ENCODE results near the gene PLCD4. TPM values are rescaled to one million over a fixed set of nuclear protein-coding genes. Genes with fewer than 3 reads are reported as not detected.
A peak's percentile ranks its signal among the peaks of the same experiment; 100 is the strongest.

The PLCD4 gene
- 0.57 TPM for total RNA-seq
- polyA plus RNA-seq: 0.68 TPM
- long read RNA-seq, donor 1: 0 reads
- long read RNA-seq, donor 2, partial matches to known transcripts: 0 of 1 reads
- long read RNA-seq, donor 2, other reads (novel, unspliced or antisense): 0 of 1 reads
- long read RNA-seq, donor 3: 0 reads
- long read RNA-seq, donor 4: 0 reads
- long read RNA-seq, donor 5: 0 reads
- long read RNA-seq, donor 6: 0 reads
- long read RNA-seq, donor 7: 0 reads
- long read RNA-seq, donor 8: 0 reads
- long read RNA-seq, donor 9: 0 reads
- long read RNA-seq, donor 10: 0 reads

GRCh38 chr2:218607436-218608115, at the start of gene PLCD4:
TSS of gene PLCD4 (plus strand) at chr2:218607899. CDS start at chr2:218615740, 7,841 bp downstream.
- DNase-seq (ENCODE audit: low read depth in 6 of 9, low spot score in 9 of 9): no peak
- Histone ChIP-seq H3K36me3 (ENCODE audit: control insufficient read depth in 2 of 2, insufficient read depth in 2 of 2, low read length in 1 of 2) (no peaks in the 10 kb centered on the region), H3K27me3 (ENCODE audit: control insufficient read depth in 2 of 2, insufficient read depth in 1 of 2, low read length in 1 of 2) (peaks cover 0 to 12% of the 10 kb centered on the region in 2 donors), H3K9me3 (ENCODE audit: control insufficient read depth in 2 of 2, insufficient read depth in 1 of 2, low read length in 1 of 2) (no peaks in the 10 kb centered on the region), H3K4me3 (ENCODE audit: low read length in 2 of 2) (no peak within 1 kb of the TSS), H3K27ac (ENCODE audit: low read depth in 1 of 2, low read length in 1 of 2) (no peak within 1 kb of the TSS), H3K4me1 (ENCODE audit: control insufficient read depth in 2 of 2, insufficient read depth in 2 of 2, low read length in 2 of 2) (no peaks in the 10 kb centered on the region)
- 56% methylated on average over 8 of the region's 8 CpGs for WGBS

GRCh38 chr2:218557941-218558340, 49.8 kb upstream of the PLCD4 start:
- Histone ChIP-seq H3K4me1 (ENCODE audit: control insufficient read depth in 2 of 2, insufficient read depth in 2 of 2, low read length in 2 of 2) (no peaks in the 10 kb centered on the region), H3K9me3 (ENCODE audit: control insufficient read depth in 2 of 2, insufficient read depth in 1 of 2, low read length in 1 of 2) (no peaks in the 10 kb centered on the region), H3K27ac (ENCODE audit: low read depth in 1 of 2, low read length in 1 of 2) (no peak overlapping the region), H3K36me3 (ENCODE audit: control insufficient read depth in 2 of 2, insufficient read depth in 2 of 2, low read length in 1 of 2) (peaks cover 23 to 60% of the 10 kb centered on the region in 2 donors), H3K4me3 (ENCODE audit: low read length in 2 of 2) (no peak overlapping the region), H3K27me3 (ENCODE audit: control insufficient read depth in 2 of 2, insufficient read depth in 1 of 2, low read length in 1 of 2) (no peaks in the 10 kb centered on the region)
- WGBS: 83% methylated on average over 2 of the region's 2 CpGs
- DNase-seq (ENCODE audit: low read depth in 6 of 9, low spot score in 9 of 9): no peak

GRCh38 chr2:218558986-218559385, 48.7 kb upstream of the PLCD4 start:
- 98% methylated on average over 3 of the region's 3 CpGs for WGBS
- Histone ChIP-seq H3K27ac (ENCODE audit: low read depth in 1 of 2, low read length in 1 of 2) (no peak overlapping the region), H3K4me3 (ENCODE audit: low read length in 2 of 2) (no peak overlapping the region), H3K36me3 (ENCODE audit: control insufficient read depth in 2 of 2, insufficient read depth in 2 of 2, low read length in 1 of 2) (peaks cover 20 to 56% of the 10 kb centered on the region in 2 donors), H3K4me1 (ENCODE audit: control insufficient read depth in 2 of 2, insufficient read depth in 2 of 2, low read length in 2 of 2) (no peaks in the 10 kb centered on the region), H3K9me3 (ENCODE audit: control insufficient read depth in 2 of 2, insufficient read depth in 1 of 2, low read length in 1 of 2) (no peaks in the 10 kb centered on the region), H3K27me3 (ENCODE audit: control insufficient read depth in 2 of 2, insufficient read depth in 1 of 2, low read length in 1 of 2) (no peaks in the 10 kb centered on the region)
- DNase-seq (ENCODE audit: low read depth in 6 of 9, low spot score in 9 of 9): no peak

GRCh38 chr2:218564056-218564455, 43.6 kb upstream of the PLCD4 start:
- H3K27ac ChIP-seq (ENCODE audit: low read depth in 1 of 2, low read length in 1 of 2): no peak overlapping the region
- 100% methylated on average over 1 of the region's 1 CpG for WGBS
- peaks cover 5 to 7% of the 10 kb centered on the region in 2 donors for H3K4me1 ChIP-seq (ENCODE audit: control insufficient read depth in 2 of 2, insufficient read depth in 2 of 2, low read length in 2 of 2)
- no peaks in the 10 kb centered on the region for H3K27me3 ChIP-seq (ENCODE audit: control insufficient read depth in 2 of 2, insufficient read depth in 1 of 2, low read length in 1 of 2)
- peaks cover 9 to 30% of the 10 kb centered on the region in 2 donors for H3K36me3 ChIP-seq (ENCODE audit: control insufficient read depth in 2 of 2, insufficient read depth in 2 of 2, low read length in 1 of 2)
- no peak overlapping the region for H3K4me3 ChIP-seq (ENCODE audit: low read length in 2 of 2)
- H3K9me3 ChIP-seq (ENCODE audit: control insufficient read depth in 2 of 2, insufficient read depth in 1 of 2, low read length in 1 of 2): peaks cover 0 to 2% of the 10 kb centered on the region in 2 donors
- no peak for DNase-seq (ENCODE audit: low read depth in 6 of 9, low spot score in 9 of 9)

GRCh38 chr2:218566296-218566695, 41.4 kb upstream of the PLCD4 start:
- Histone ChIP-seq H3K4me3 (ENCODE audit: low read length in 2 of 2) (no peak overlapping the region), H3K4me1 (ENCODE audit: control insufficient read depth in 2 of 2, insufficient read depth in 2 of 2, low read length in 2 of 2) (peaks cover 14 to 21% of the 10 kb centered on the region in 2 donors), H3K27ac (ENCODE audit: low read depth in 1 of 2, low read length in 1 of 2) (no peak overlapping the region), H3K36me3 (ENCODE audit: control insufficient read depth in 2 of 2, insufficient read depth in 2 of 2, low read length in 1 of 2) (peaks cover 5 to 21% of the 10 kb centered on the region in 2 donors), H3K27me3 (ENCODE audit: control insufficient read depth in 2 of 2, insufficient read depth in 1 of 2, low read length in 1 of 2) (no peaks in the 10 kb centered on the region), H3K9me3 (ENCODE audit: control insufficient read depth in 2 of 2, insufficient read depth in 1 of 2, low read length in 1 of 2) (peaks cover 0 to 2% of the 10 kb centered on the region in 2 donors)
- no peak for DNase-seq (ENCODE audit: low read depth in 6 of 9, low spot score in 9 of 9)
- 68% methylated on average over 1 of the region's 1 CpG for WGBS

GRCh38 chr2:218567797-218568189, 39.9 kb upstream of the PLCD4 start:
- WGBS: under 1% methylated on average over 19 of the region's 19 CpGs
- no peak for DNase-seq (ENCODE audit: low read depth in 6 of 9, low spot score in 9 of 9)
- Histone ChIP-seq H3K4me1 (ENCODE audit: control insufficient read depth in 2 of 2, insufficient read depth in 2 of 2, low read length in 2 of 2) (peaks cover 14 to 21% of the 10 kb centered on the region in 2 donors), H3K27ac (ENCODE audit: low read depth in 1 of 2, low read length in 1 of 2) (peak overlapping the region; percentile 86 to 87), H3K4me3 (ENCODE audit: low read length in 2 of 2) (peak overlapping the region; percentile 74 to 99), H3K36me3 (ENCODE audit: control insufficient read depth in 2 of 2, insufficient read depth in 2 of 2, low read length in 1 of 2) (peaks cover 5 to 19% of the 10 kb centered on the region in 2 donors), H3K9me3 (ENCODE audit: control insufficient read depth in 2 of 2, insufficient read depth in 1 of 2, low read length in 1 of 2) (peaks cover 0 to 2% of the 10 kb centered on the region in 2 donors), H3K27me3 (ENCODE audit: control insufficient read depth in 2 of 2, insufficient read depth in 1 of 2, low read length in 1 of 2) (no peaks in the 10 kb centered on the region)

- Histone ChIP-seq H3K27ac (ENCODE audit: low read depth in 1 of 2, low read length in 1 of 2) (peak within 1 kb of the TSS; percentile 86 to 90), H3K9me3 (ENCODE audit: control insufficient read depth in 2 of 2, insufficient read depth in 1 of 2, low read length in 1 of 2) (peaks cover 0 to 2% of the 10 kb centered on the region in 2 donors), H3K36me3 (ENCODE audit: control insufficient read depth in 2 of 2, insufficient read depth in 2 of 2, low read length in 1 of 2) (peaks cover 4 to 19% of the 10 kb centered on the region in 2 donors), H3K4me3 (ENCODE audit: low read length in 2 of 2) (peak within 1 kb of the TSS; percentile 74 to 99), H3K27me3 (ENCODE audit: control insufficient read depth in 2 of 2, insufficient read depth in 1 of 2, low read length in 1 of 2) (no peaks in the 10 kb centered on the region), H3K4me1 (ENCODE audit: control insufficient read depth in 2 of 2, insufficient read depth in 2 of 2, low read length in 2 of 2) (peaks cover 14 to 21% of the 10 kb centered on the region in 2 donors)
- peak; percentile 91 to 98 (median 97) for DNase-seq (ENCODE audit: low read depth in 6 of 9, low spot score in 9 of 9)
- under 1% methylated on average over 77 of the region's 77 CpGs for WGBS
Measured at GRCh38 chr2:218568190-218569037, 39.3 kb upstream of the PLCD4 start, which contains the start of the genes CNOT9 and USP37. TSS of gene CNOT9 (plus strand) at chr2:218568839. CDS start at chr2:218568955, 116 bp downstream. TSS of gene USP37 (minus strand) at chr2:218568351. CDS start at chr2:218558653, 9,698 bp downstream.

GRCh38 chr2:218569038-218569431, 38.7 kb upstream of the PLCD4 start:
- peak overlapping the region; percentile 83 to 90 for H3K27ac ChIP-seq (ENCODE audit: low read depth in 1 of 2, low read length in 1 of 2)
- peaks cover 0 to 2% of the 10 kb centered on the region in 2 donors for H3K9me3 ChIP-seq (ENCODE audit: control insufficient read depth in 2 of 2, insufficient read depth in 1 of 2, low read length in 1 of 2)
- H3K4me1 ChIP-seq (ENCODE audit: control insufficient read depth in 2 of 2, insufficient read depth in 2 of 2, low read length in 2 of 2): peaks cover 14 to 21% of the 10 kb centered on the region in 2 donors
- peak in 6 of 9 donors; percentile 10 to 56 (median 28) for DNase-seq (ENCODE audit: low read depth in 6 of 9, low spot score in 9 of 9)
- peak overlapping the region; percentile 74 to 99 for H3K4me3 ChIP-seq (ENCODE audit: low read length in 2 of 2)
- under 1% methylated on average over 31 of the region's 31 CpGs for WGBS
- no peaks in the 10 kb centered on the region for H3K27me3 ChIP-seq (ENCODE audit: control insufficient read depth in 2 of 2, insufficient read depth in 1 of 2, low read length in 1 of 2)
- H3K36me3 ChIP-seq (ENCODE audit: control insufficient read depth in 2 of 2, insufficient read depth in 2 of 2, low read length in 1 of 2): peaks cover 7 to 22% of the 10 kb centered on the region in 2 donors

All from thymus (tissue), 14 donors.